HepG2 (cell line): ENCODE results near the gene RPTOR. TPM values are rescaled to one million over a fixed set of nuclear protein-coding genes. Genes with fewer than 3 reads are reported as not detected.

Experiments used
- ATAC-seq: fragments of 200-7000 bp; cut with Tn5 transposase; 3 replicates; pipeline ENCODE4 v1.9.1; 2020; ENCODE audit warnings: mild to moderate bottlenecking, moderate library complexity
- BruUV-seq: library from RNA; stranded (reverse); fragments of 400-500 nt; replicated peaks from 2 replicates; lab custom pipeline; 2021; lab: Mats Ljungman, UMichigan
- CTCF ChIA-PET: fragments of 300-600 bp; formaldehyde crosslinking; extraction: SDS; loops from one replicate; lab custom pipeline; 2021; ENCODE audit warnings: low total read pairs, inconsistent platforms, low intra/inter-chr PET ratio; lab: Yijun Ruan, JAX
- POLR2A ChIA-PET: fragments of 350-600 bp; sonication (Branson Sonifier 250); formaldehyde crosslinking; loops from one replicate; lab custom pipeline; 2020; ENCODE audit warnings: antibody characterized with exemption, inconsistent platforms; lab: Yijun Ruan, JAX
- DNase-seq: peaks from one replicate; pipeline ENCODE4 v3.0.0-alpha.2; 2015; ENCODE audit warnings: low spot score
- FAIRE-seq: peaks from 3 replicates; lab custom pipeline; 2011; peaks lifted over from hg19 to GRCh38; lab: Jason Lieb, UNC
- H2AFZ ChIP-seq: one replicate; pipeline ENCODE4 v1.6.1; 2011; ENCODE audit warnings: low read length, inconsistent platforms
- H3K27ac ChIP-seq: fragments of 300-600 bp; 3 replicates; pipeline ENCODE4 v1.8.0; 2011; ENCODE audit warnings: mixed run types, mild to moderate bottlenecking, mixed read lengths, low read length, inconsistent platforms; ENCODE audit not compliant: insufficient read depth; ENCODE audit errors: extremely low read length
- H3K27me3 ChIP-seq, 2 experiments: fragments of 200-600 bp in 1 of 2; 2 replicates in 1 of 2; 3 replicates in 1 of 2; pipeline versions ENCODE4 v1.6.0 to v1.8.0; 2011; ENCODE audit warnings: low read length in 2 of 2, mild to moderate bottlenecking in 2 of 2, moderate library complexity in 2 of 2, inconsistent platforms in 1 of 2; ENCODE audit not compliant: insufficient read depth in 2 of 2, control insufficient read depth in 1 of 2
- H3K36me3 ChIP-seq, 2 experiments: fragments of 200-600 bp in 1 of 2; replicated peaks in 1 of 2; 2 replicates in 1 of 2; 3 replicates in 1 of 2; pipeline versions ENCODE4 v1.5.1 to v1.8.0; 2011; ENCODE audit warnings: low read length in 2 of 2, inconsistent platforms in 1 of 2; ENCODE audit not compliant: insufficient read depth in 2 of 2, control insufficient read depth in 1 of 2
- H3K4me1 ChIP-seq: 2 replicates; pipeline ENCODE4 v1.5.1; 2012; ENCODE audit warnings: low read length, inconsistent platforms; ENCODE audit not compliant: insufficient read depth
- H3K4me2 ChIP-seq: 2 replicates; pipeline ENCODE4 v1.6.0; 2011; ENCODE audit warnings: low read depth, low read length, inconsistent platforms
- H3K4me3 ChIP-seq, 3 experiments: fragments of 200-600 bp in 1 of 3; sonication (generic), shearing (Covaris generic) in 1 of 3; replicated peaks in 1 of 3; 2 replicates each; pipeline ENCODE4 v1.5.1; 2011 to 2016; ENCODE audit warnings: low read length in 3 of 3, inconsistent platforms in 2 of 3, low read depth in 2 of 3, mild to moderate bottlenecking in 2 of 3, control low read depth in 1 of 3, mixed read lengths in 1 of 3; ENCODE audit not compliant: insufficient read depth in 1 of 3
- H3K79me2 ChIP-seq: one replicate; pipeline ENCODE4 v1.6.1; 2011; ENCODE audit warnings: low read length, inconsistent platforms; ENCODE audit not compliant: insufficient read depth
- H3K9ac ChIP-seq: 2 replicates; pipeline ENCODE4 v1.6.0; 2011; ENCODE audit warnings: mild to moderate bottlenecking, low read depth, low read length, inconsistent platforms; ENCODE audit not compliant: insufficient read depth
- H3K9me3 ChIP-seq: 2 replicates; pipeline ENCODE4 v1.5.1; 2012; ENCODE audit warnings: mild to moderate bottlenecking, low read length
- H4K20me1 ChIP-seq: 2 replicates; pipeline ENCODE4 v1.6.0; 2011; ENCODE audit warnings: inconsistent platforms, mild to moderate bottlenecking, low read length, moderate library complexity; ENCODE audit not compliant: insufficient read depth
- HDAC6 ChIP-seq: fragments of 200-600 bp; sonication (generic); IDR thresholded peaks from 2 replicates; pipeline ENCODE4 v1.7.0; 2017; ENCODE audit warnings: mild to moderate bottlenecking, antibody characterized with exemption, low read length, low read depth
- KIAA2018 ChIP-seq: sonication (generic); formaldehyde crosslinking; IDR thresholded peaks from 2 replicates; pipeline ENCODE4 v1.5.0; 2020; ENCODE audit warnings: mild to moderate bottlenecking, missing genetic modification reagents, borderline replicate concordance
- WGBS: methylation state at CpG from one replicate; pipeline ENCODE4 v1.1.6; 2017; ENCODE audit warnings: low lambda C conversion rate; 5-methylcytosine and 5-hydroxymethylcytosine counted together
- in situ Hi-C: cut with HindIII; loops from 2 replicates; pipeline ENCODE4 v1.10.0; 2017; ENCODE audit warnings: low pct_unique_long_range_greater_than_20kb; ENCODE audit not compliant: extremely low pct_ligation_motif_present
- intact Hi-C: fragments of 100-400 bp; cut with micrococcal nuclease; formaldehyde crosslinking; loops from one replicate; pipeline ENCODE4 v1.10.0; 2022; ENCODE audit not compliant: unreplicated experiment
- polyA plus RNA-seq, 8 experiments: library from polyadenylated mRNA; depleted of rRNA in 3 of 8; stranded (reverse) in 7 of 8; unstranded in 1 of 8; fragments of >200 nt; fragmentation: Illumina TruSeq in 4 of 8; extraction: Trizol in 4 of 8; gene quantifications; 2 replicates each; pipeline versions ENCODE4 v1.2.1 to v1.2.3, GENCODE V29; 2011 to 2016; ENCODE audit warnings: low read depth in 4 of 8, missing spikeins in 1 of 8, mixed read lengths in 1 of 8; ENCODE audit not compliant: insufficient read depth in 1 of 8
- total RNA-seq, 5 experiments: library from RNA; depleted of rRNA; stranded (reverse); fragments of >200 nt; fragmentation: Illumina TruSeq; extraction: Trizol; gene quantifications; 2 replicates each; pipeline ENCODE4 v1.2.3, GENCODE V29; 2016; ENCODE audit warnings: low read depth in 1 of 5

Gene RPTOR
- total and polyA plus RNA-seq, 2 of the 13 experiments (the other 11 are each of a cell fraction or from before 2014, with no cell fraction given): 6.6 to 25.3 TPM

- in situ Hi-C loops: no loop called here
- peaks cover 70% of the 10 kb centered on the region for H3K79me2 ChIP-seq
- no peak for TF ChIP-seq HDAC6
- TF ChIP-seq, all 625 proteins: peak for 0
Measured at GRCh38 chr17:80652756-80653330, 108.2 kb downstream of the RPTOR start.

GRCh38 chr17:80653856-80654255, 109.2 kb downstream of the RPTOR start:
- FAIRE-seq (no peak), ATAC-seq (no peak), DNase-seq (no peak)
- Histone ChIP-seq H3K9me3 (no peaks in the 10 kb centered on the region), H3K27ac (no peak overlapping the region), H3K4me3 (no peak overlapping the region), H3K36me3 (peaks cover 0 to 2% of the 10 kb centered on the region in 2 experiments; a peak in 1 of 5 replicates), H3K27me3 (no peaks in the 10 kb centered on the region), H3K4me2 (no peak overlapping the region), H4K20me1 (peaks cover 7% of the 10 kb centered on the region; the same call in 1 of the 2 replicates), H2AFZ (no peak overlapping the region), H3K9ac (no peak overlapping the region), H3K4me1 (peaks cover 47% of the 10 kb centered on the region), H3K79me2 (peaks cover 79% of the 10 kb centered on the region)
- ChIA-PET POLR2A (no interaction called here), CTCF (no interaction called here)
- in situ Hi-C loops (no loop called here), intact Hi-C loops (loop anchor here (5.0 kb wide), 1 partner anchor 227 kb away; no protein-coding TSS in a partner anchor)
- no TSS peak for BruUV-seq
- 94% methylated on average over 6 of the region's 6 CpGs for WGBS
- no peak for TF ChIP-seq KIAA2018

More at GRCh38 chr17:80652756-80653330, 108.2 kb downstream of the RPTOR start:
- H3K9ac ChIP-seq: no peak overlapping the region
- CTCF ChIA-PET: no interaction called here
- WGBS: over 99% methylated on average over 3 of the region's 3 CpGs
- no peak overlapping the region for H2AFZ ChIP-seq
- H3K4me1 ChIP-seq: peaks cover 37% of the 10 kb centered on the region
- H3K36me3 ChIP-seq: peaks cover 0 to 2% of the 10 kb centered on the region in 2 experiments; a peak in 1 of 5 replicates
- H3K4me2 ChIP-seq: no peak overlapping the region
- no peaks in the 10 kb centered on the region for H3K27me3 ChIP-seq
- POLR2A ChIA-PET: no interaction called here
- H3K4me3 ChIP-seq: no peak overlapping the region
- H4K20me1 ChIP-seq: peaks cover 7% of the 10 kb centered on the region; the same call in 1 of the 2 replicates
- FAIRE-seq (no peak), ATAC-seq (no peak), DNase-seq (no peak)
- H3K27ac ChIP-seq: no peak overlapping the region
- H3K9me3 ChIP-seq: no peaks in the 10 kb centered on the region
- BruUV-seq: no TSS peak
- intact Hi-C loops: loop anchor here (5.0 kb wide), 1 partner anchor 226 kb away; no protein-coding TSS in a partner anchor
